ENCODE results near the gene ZNF581. TPM values are rescaled to one million over a fixed set of nuclear protein-coding genes. Genes with fewer than 3 reads are reported as not detected.
A peak's percentile ranks its signal among the peaks of the same experiment; 100 is the strongest.

ZNF581 gene
- total RNA-seq, 1 donor from 2014 or later = 36.9 TPM

DNA sequence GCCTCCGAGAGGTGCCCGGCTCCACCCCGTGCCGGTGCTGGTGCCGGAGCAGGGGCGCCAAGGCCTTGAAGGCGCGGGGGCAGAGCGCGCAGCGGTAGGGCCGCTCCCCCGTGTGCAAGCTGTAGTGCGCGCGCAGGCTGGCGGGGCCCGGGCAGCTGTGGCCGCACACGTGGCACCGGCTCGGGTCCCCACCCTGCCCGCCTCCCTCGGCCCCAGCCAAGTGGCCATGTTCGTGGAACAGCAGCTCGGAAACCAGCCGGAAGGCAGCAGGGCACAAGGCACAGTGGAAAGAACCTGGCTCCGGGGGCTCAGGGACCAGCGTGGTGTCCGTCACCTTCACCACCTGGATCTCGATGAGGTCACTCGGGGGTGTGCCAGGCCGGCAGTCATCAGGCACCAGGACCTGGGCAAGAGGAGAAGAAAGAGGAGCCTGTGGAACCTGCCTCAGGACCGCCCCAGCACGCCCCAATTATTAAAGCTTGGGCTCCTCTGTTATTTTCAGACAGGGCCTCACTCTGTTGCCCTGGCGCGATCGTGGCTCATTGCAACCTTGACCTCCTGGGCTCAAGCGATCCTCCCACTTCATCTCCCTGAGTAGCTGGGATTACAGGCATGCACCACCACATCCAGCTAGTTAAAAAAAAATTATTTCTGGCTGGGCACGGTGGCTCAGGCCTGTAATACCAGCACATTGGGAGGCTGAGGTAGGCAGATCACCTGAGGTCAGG lies 21.0 kb upstream of the ZNF581 start:
- H3K4me3 ChIP-seq (ENCODE audit: low read depth, low read length) = no peak overlapping the region
- peaks cover 1% of the 10 kb centered on the region for H3K36me3 ChIP-seq (ENCODE audit: control insufficient read depth, insufficient read depth, low read length)
- TF ChIP-seq CTCF (IDR thresholded peaks at IDR 0.05; ENCODE audit: insufficient read depth, low read length, poor library complexity, severe bottlenecking) = no peak
- no peaks in the 10 kb centered on the region for H3K27me3 ChIP-seq (ENCODE audit: control insufficient read depth, insufficient read depth, low read length)
- no peak for DNase-seq (ENCODE audit: low read depth)

- no peak for TF ChIP-seq CTCF (IDR thresholded peaks at IDR 0.05; ENCODE audit: insufficient read depth, low read length, poor library complexity, severe bottlenecking)
- Histone ChIP-seq H3K4me3 (ENCODE audit: low read depth, low read length) (no peak overlapping the region), H3K36me3 (ENCODE audit: control insufficient read depth, insufficient read depth, low read length) (no peaks in the 10 kb centered on the region), H3K27me3 (ENCODE audit: control insufficient read depth, insufficient read depth, low read length) (no peaks in the 10 kb centered on the region)
- DNase-seq (ENCODE audit: low read depth) = no peak
Measured at GRCh38 chr19:55623130-55623529, 20.3 kb upstream of the ZNF581 start.

DNA sequence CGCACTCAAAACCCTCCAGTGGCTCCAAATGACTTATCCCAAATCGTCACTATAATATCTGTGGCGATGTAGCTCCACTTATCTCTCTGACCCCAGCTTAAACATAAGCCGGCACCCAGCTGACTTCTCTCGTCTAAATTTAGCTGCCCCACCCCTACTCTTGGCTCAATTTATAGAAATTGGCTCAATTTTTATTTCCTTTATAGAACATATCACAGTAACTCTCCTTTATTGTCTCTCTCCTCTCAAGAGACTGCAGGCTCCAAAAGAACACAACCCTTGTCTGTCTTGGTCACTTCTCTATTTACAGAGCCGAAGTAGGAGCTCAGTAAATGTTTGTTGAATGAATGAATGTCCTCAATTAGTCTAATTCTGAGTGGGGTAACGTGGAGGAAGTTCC lies 19.9 kb upstream of the ZNF581 start:
- no peaks in the 10 kb centered on the region for H3K27me3 ChIP-seq (ENCODE audit: control insufficient read depth, insufficient read depth, low read length)
- no peak for DNase-seq (ENCODE audit: low read depth)
- H3K4me3 ChIP-seq (ENCODE audit: low read depth, low read length) = peak overlapping the region; percentile 86
- H3K36me3 ChIP-seq (ENCODE audit: control insufficient read depth, insufficient read depth, low read length) = no peaks in the 10 kb centered on the region
- no peak for TF ChIP-seq CTCF (IDR thresholded peaks at IDR 0.05; ENCODE audit: insufficient read depth, low read length, poor library complexity, severe bottlenecking)

GRCh38 chr19:55624109-55625003 lies 19.1 kb upstream of the ZNF581 start, which contains the start of gene ZNF784:
ZNF784 (minus strand) TSS chr19:55624566; CDS start chr19:55624561, 5 bp downstream.
- peak within 1 kb of the TSS; percentile 86 for H3K4me3 ChIP-seq (ENCODE audit: low read depth, low read length)
- H3K36me3 ChIP-seq (ENCODE audit: control insufficient read depth, insufficient read depth, low read length) = no peaks in the 10 kb centered on the region
- no peaks in the 10 kb centered on the region for H3K27me3 ChIP-seq (ENCODE audit: control insufficient read depth, insufficient read depth, low read length)
- TF ChIP-seq CTCF (IDR thresholded peaks at IDR 0.05; ENCODE audit: insufficient read depth, low read length, poor library complexity, severe bottlenecking) = no peak
- DNase-seq (ENCODE audit: low read depth) = no peak

GRCh38 chr19:55625004-55625326 lies 18.5 kb upstream of the ZNF581 start:
- Histone ChIP-seq H3K27me3 (ENCODE audit: control insufficient read depth, insufficient read depth, low read length) (no peaks in the 10 kb centered on the region), H3K4me3 (ENCODE audit: low read depth, low read length) (peak overlapping the region; percentile 86), H3K36me3 (ENCODE audit: control insufficient read depth, insufficient read depth, low read length) (no peaks in the 10 kb centered on the region)
- no peak for TF ChIP-seq CTCF (IDR thresholded peaks at IDR 0.05; ENCODE audit: insufficient read depth, low read length, poor library complexity, severe bottlenecking)
- DNase-seq (ENCODE audit: low read depth) = no peak

All from kidney epithelial cell (primary cell).